ENCODE results near the gene GUCY2D.

DNA sequence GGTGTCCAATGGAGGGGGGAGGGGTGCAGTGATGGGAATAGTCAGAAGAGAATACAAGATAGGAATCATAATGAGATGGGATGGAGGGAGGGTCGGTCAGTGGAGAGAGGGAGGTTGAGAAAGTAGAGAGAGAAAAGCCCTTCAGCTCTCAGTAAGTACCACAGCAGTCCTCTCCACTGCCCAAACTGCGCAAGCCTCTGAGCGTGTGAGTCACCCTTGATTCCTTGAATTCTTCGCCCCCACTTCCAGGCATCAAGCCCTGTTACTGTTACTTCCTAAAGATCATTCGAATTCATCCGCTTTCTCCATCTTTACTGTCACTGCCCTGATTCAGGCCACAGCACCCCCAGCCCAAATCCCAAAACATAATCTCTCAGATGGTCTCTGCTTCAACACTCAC lies 2.5 kb downstream of the GUCY2D start:
- no peak for TF ChIP-seq EZH2 (IDR thresholded peaks at IDR 0.05)
- no peak for TF ChIP-seq POLR2AphosphoS5 (IDR thresholded peaks at IDR 0.05; ENCODE audit: borderline replicate concordance, low read depth, low read length)

Measured in SK-N-MC (cell line).